ENCODE data around the gene RNF126.

RNF126 gene

DNA sequence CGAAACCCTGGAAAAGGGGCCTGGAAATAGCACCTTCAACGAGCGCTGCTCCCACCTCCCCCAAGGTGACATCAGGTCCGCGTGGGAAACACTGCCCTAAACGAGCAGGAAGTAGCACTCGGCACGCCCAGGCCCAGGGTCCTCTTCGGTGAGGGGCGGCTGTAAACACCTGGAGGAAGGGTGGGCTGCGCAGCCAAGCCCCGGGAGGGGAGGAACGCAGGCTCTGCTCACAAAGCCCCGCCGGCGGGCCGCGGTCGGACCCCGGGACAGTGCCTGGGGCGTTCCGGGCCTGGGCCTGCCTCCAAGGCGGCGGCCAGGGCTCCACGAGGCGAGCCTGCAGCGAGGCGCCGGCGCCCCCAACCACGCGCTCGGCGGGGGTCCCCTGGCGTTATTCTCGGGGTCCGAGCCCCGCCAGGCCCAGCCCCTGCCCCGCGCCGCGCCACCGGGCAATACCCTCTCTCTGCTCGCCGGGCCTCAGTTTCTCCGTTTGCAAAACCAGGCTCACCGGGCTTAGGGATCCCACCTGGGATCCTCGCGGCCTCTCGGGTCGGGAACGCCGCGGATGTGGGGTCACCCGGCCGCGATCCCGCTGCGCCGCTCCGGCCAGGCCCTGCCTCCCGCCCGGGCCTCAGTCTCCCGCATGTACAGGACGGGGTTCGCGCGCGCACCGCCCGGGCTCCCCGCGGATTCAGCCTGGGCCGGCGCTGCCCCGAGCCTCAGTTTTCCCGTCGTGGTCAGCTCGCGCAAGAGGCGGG, 630 bp downstream of the RNF126 start:
- peak; percentile 61 for DNase-seq (ENCODE audit: low spot score)

DNA sequence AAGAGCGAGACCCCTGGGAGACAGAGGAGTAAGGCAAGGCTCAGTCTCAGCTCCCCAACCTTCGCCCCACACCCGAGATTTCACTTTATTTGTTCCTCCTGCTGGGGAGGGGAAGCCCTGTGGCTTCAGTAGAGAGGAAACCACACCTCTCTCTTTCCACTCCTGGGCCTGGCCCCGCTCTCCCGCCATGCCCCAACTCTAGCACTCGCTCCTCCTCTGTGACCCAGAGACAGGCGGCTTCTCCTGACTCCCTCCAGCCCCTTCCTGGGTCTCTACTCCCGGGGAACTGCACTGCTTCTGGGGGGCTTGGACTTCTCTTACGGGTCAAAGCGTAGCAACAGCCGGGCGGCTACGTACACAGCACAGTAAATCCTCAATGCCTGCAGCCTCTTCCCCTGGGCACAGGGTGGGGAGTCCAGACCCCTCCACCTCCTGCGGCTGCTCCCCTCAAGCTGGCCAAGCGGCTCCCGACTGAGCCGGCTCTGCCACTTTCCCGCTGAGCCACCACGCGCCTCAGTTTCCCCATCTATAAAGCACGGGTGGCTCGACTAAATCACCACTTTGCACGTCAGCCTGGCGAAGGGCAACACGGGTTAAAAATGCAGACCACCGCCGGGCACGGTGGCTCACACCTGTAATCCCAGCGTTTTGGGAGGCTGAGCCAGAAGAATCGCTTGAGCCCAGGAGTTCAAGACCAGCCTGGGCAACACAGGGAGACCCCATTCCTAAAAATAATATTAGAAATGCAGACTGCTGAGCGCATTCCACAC, 1.4 kb downstream of the RNF126 start:
- DNase-seq (ENCODE audit: low spot score), result no peak

DNA sequence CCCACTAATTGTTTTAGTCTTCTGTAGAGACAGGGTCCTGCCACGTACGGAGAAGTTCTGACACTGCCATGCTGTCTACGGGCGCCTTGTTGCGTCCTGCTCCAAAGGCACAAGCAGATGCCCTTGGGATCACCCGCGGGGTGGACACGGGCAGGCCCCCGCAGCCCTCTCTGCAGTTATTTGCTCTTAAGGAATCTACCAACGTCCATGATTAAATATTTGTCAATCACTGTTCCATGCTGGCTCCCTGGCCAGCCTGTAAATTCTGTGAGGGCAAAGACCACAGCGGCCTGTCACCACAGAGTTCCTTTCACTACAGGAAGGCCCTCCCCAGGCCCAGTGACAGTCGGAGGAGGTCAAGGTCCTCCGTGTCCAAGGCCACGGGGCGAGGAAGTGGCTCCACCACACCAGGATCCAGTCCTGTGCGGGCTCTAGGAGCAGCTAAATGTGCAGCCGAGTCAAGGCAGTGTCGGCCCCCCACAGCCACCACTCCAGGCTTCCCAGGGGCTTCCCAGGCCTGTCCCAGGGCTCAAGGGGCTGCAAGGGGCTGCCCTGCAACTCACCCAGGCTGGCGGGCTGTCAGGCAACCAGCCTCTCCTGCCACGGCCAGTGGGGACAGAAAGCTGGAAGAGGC, 2.1 kb downstream of the RNF126 start:
- DNase-seq (ENCODE audit: low spot score), result no peak

DNA sequence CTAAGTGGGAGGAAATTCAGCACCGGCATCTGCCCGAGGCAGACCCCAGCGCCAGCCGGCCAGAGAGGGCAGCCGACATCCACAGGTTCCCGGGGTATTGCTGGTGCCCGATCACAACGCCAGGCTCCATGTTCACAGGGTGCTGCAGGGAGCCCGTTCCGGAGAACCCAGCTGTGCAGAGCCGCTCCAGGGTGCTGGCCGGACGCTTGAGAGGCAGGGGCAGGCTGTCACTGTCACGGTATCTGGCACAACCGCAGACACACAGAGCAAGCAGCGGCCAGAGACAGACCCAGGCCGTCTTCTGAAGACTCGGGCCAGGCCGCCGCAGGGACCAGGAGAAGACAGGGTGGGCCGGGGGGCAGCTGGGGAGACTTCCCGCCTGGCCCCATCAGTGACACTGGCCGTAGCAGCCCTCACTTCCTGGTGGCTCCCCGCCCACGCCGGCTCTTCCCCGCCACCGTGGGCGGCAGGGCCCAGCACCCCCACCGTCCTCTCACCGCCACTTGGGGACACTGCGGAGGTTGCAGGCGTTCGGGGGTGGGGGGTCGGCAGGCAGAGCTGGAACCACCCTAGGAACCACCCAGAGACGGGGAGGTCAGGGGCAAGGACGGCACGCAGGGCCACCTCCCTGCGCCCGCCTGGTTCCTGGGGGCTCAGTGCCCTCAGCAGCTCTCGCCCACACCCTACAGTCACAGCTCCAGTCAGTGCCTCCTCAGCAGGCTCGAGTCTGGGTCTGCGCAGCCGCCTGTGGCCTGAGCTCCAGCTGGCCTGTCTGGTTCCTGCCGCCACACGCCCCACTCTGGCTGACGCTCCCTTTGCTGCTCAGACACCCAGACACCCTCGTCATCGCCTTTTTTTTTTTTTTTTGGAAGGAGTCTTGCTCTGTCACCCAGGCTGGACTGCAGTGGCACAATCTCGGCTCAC, 3.8 kb downstream of the RNF126 start:
- no peak for DNase-seq (ENCODE audit: low spot score)

DNA sequence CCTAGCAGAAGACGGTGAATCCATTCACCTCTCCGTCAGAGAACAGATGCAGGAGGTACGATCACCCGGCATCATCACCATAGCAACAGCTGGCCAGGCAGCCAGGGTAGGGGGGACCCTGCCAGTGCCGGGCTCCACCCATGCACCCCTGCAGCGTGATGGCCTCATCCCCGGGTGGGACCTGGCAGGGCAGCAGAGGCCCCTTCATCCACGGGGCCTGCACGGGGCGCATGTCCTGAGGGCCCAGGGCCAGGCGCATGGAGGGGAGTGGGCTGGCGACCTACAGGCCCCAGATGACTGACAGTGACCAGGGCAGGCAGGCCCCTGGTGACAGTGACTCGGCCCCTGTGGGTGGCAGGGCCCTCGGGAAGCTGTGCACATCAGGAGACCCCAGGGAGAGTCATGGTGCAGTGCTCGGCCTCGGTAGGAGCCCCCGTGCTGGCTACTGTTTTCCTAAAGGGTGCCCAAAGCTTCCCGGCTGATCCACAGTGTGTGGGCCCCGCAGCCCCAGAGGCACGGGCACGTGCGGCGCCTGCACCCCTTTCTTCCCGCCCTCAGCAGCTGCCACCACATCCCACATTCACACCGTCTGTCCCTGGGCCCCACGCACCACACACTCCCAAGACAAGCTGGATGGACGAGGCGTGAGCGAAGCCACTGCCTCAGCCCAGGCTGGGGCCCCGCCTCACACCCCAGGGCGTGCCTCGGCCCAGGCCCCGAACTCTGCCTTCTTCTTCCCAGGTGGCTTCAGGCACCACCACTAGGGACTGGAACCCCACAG, 4.8 kb downstream of the RNF126 start:
- DNase-seq (ENCODE audit: low spot score), result no peak

DNA sequence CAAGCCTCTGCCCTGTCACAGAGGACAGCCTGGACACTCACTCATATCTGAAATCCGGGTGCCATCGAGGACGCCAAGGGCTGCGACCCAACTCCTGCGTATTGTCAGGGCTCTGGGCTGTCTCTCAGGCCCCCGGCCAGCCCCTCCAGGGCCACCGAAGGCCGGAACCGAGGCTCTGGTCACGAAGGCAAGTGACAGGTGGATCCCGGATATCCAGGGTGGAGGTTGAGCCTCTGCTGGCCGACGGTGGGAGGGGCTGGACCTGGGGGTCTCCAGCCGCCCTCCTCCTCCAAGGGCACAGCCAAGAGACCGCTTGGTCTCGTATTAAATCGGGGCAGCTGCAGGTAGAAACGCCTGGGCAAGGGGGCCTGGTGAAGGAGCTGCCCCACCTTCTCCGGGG, 5.4 kb downstream of the RNF126 start:
- DNase-seq (ENCODE audit: low spot score), result no peak

DNA sequence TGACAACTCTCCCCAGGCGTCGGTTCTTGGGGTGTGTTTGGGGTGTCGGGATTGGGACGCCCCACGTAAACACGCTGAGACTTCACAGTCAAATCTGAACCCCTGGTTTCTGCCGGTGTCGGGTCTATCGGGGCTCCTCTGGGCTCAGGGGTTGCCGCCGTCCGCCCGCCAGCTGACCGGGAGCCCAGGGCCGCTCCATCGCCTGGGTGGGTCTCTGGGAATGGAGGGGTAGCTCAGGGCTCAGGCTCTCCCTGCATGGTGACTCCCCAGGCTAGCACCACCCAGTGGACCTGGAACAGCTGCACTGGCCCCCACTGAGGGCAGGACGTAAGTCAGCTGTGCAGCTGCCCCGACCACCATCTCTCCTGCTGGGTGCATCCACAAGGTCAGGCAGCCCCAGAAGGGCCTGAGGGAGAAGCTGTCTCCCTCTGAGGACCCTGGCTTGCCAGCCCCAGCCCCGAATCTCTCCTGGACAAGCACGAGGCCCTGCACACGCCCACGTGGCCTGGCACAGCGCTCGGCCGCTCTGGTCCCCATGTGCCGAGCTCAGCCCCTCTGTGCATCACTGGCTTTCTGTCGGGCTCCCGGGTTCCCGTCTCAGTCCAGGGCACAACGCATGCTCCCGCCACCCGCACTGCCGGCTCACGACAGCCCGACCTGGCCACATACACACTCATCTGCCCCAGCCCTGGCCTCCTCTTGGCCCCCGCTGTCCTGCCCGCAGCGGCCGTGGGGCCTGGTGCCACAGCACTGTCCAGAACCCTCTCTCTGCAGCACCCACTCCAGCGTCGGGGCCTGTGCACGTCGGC, 6.1 kb downstream of the RNF126 start:
- DNase-seq (ENCODE audit: low spot score), result no peak

DNA sequence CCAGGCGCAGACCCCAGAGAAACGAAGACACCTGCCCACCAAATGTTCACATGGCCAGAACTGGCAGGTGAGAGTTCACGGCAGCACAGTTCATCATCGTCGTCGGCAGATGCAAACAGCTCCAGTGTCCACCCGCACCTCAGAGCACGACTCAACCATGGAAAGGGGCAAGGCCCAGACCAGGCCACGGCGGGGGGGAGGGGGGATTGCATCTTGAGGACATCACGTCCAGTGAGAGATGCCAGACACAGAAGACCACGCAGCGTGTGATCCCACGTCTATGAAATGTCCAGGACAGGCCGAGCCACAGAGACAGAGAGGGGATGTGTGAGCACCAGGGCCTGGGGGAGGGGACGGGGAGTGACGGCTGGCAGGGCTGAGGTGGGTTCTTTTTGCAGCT, 7.3 kb downstream of the RNF126 start:
- no peak for DNase-seq (ENCODE audit: low spot score)

DNA sequence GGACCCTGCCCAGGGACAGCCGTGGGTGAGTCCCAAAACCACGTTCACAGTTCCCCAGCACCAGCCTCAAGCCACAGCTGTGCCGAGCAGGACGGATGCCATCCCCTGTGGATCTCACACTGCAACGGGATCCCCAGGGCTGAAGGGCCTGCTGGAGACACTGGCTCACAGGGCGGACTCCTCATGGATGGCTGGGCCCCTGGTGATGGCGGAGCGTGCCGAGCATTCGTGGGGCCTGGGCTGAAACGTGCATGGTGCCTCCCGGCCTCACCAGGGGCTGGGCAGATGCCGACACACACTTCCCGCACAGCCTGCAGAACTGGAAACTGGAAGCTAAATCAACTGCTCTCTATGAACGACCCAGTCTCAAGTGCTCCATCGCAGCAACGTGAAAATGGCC, 9.6 kb downstream of the RNF126 start:
- DNase-seq (ENCODE audit: low spot score), result no peak

DNA sequence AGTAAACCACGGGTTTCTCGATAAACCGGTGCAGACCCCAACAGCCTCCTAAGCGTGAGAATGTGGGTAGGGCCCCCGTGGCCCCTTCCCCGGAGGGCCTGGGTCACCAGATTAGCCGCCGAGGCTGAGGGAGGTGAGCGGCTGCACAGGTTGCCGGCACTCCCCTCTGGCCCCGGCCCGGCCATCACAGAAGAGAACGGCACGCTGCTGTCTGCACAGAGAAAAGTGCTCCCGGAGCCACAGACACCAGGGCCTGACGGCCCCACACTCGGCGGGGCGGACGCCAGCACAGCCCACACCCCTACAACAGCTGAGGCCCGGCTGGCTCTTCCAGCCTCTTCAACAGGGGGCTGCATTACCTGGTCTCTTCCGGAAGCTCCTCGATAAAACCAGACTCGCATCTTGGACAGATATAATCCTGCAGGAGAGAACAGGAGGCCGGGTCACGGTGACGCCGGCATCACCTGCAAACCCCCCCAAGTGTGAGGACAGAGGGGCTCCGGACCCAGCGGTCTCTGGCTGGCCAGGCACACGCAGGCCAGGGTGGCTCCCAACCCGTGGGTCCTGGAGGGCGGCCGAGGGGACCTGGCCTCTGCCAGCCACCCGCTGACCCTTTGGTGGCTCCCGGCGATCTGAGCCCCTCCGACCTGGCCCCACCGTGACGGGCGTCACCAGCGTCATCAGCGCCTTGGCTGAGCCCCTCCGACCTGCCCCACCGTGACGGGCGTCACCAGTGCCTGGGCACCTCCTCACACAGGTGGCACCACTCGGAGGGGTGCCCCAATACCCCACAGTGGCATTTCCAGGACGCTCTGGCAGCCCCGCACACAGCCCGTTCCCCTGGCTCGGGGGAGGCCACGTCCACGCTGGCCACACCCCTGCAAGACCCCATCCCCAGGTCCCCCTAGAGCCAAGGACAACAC, 10.3 kb downstream of the RNF126 start:
- no peak for DNase-seq (ENCODE audit: low spot score)

DNA sequence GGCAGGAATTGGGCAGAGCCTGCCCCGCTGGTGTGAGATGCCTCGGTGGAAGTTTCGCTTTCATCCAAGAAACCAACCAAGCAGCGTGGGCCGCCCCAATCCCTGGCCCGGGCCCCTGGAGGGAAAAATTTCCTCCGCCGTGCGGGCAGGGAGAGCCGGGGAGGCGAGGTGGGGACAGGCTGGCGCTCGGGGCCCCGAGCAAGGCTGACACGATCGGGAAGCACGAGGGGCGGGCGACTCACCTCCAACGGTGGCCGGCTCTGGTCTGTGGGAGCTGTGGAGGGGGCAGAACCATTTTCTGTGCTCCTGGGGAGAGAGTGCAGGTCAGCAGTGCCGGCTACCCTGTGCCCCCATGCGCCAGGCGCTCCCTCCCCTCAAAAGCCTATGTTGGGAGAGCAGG, 11.0 kb downstream of the RNF126 start:
- no peak for DNase-seq (ENCODE audit: low spot score)

DNA sequence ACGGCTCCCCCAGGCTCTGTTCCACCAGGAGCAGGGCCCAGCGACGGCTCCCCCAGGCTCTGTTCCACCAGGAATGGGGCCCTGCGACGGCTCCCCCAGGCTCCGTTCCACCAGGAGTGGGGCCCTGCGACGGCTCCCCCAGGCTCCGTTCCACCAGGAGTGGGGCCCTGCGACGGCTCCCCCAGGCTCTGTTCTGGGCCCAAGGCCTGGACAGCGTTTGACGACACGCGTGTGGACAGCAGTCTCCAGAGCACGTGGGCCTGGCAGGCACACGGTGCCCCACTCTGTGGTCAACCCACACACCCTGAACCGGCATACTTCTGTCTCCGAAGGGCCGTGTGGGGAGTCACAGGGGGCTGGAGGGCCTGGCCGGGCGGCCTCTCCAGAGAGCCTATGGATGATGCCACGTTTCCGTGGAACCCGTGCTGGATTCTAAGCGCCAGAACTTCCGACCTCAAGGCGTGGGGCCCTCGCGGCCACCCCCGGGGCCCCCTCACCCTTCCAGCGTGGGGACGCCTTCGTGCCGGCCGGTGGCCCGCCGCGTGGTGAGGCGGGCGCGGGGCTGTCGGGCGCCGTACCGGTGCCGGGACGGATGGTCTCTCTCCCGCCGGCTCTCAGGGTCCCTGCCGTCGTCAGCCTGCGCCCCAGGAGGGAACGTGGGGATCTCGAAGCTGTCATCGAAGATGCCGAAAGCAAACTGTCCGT, 11.7 kb downstream of the RNF126 start:
- no peak for DNase-seq (ENCODE audit: low spot score)

DNA sequence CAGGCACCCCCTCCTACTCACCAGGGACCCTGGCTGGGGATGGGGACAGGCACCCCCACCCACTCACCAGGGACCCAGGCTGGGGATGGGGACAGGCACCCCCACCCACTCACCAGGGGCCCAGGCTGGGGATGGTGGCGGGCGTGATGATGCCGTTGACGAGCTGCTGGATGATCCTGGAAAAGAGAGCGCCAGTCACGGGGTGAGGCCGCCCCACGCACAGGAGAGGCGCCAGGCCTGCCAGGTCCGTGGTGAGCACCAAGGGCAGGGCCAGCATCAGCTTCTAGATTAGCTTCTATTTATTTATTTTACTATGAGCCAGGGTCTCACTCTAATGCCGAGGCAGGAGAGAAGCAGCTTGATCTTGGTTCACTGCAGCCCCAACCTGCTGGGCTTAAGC, 12.9 kb downstream of the RNF126 start:
- DNase-seq (ENCODE audit: low spot score), result no peak

DNA sequence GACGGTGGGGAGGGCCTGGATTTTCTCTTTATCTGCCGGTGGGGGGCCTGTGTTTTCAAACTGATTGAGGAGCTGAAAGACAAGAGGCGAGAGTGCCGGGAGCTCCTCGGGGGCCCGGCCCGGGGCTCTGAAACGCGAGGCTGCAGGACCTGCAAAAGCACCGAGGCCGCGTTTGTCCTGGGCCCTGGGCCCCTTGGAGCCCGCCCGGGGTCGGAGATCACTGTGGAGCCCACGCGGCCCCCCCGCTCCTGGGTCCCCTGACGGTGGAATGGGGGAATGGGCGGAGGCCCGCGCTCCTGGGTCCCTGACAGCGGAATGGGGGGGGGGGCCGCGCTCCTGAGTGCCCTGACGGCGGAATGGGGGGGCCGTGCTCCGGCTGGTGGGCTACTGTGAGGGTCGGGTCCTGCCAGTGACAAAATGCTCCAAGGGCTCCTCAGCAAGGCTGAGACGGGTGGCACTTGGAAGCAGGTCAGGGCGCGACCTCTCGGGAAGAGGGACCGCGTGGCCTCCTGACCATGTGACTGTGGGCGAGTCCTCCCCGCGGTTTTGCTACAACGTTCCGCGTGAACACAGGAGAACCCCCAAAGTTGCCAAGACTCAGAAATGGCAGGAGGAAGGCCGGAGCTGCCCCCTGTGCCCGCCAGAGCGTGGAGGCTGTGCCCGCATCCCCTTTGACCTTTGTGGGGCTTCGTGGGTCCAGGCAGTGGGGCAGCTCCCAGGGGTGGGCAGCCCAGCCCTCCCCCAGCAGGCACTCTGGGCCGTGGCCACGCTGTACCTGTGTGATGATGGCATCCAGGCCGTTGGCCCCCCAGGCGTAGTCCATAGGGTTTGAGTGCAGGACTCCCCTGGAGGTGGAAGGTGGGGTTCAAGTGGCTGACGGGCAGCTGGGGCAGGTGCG, 13.9 kb downstream of the RNF126 start:
- no peak for DNase-seq (ENCODE audit: low spot score)

DNA sequence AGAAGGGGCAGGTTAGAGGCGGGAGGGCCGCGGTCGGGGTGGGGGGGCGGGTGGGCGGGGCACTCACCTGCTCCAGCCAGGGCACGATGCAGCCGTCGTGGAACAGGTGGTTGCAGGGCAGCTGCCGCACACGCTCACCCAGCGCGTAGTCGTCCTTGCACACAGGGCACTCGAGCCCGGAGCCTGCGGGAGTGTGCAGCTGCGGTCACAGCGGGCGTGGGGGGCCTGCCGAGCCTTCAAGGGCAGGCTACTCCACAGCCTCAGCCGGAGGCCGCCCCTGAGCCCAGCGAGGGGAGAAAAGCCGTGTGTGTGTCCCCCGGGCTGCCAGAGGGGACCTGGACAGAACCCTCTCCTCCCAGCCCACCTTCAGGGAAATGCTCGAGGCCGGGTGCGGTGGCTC, 14.7 kb downstream of the RNF126 start:
- no peak for DNase-seq (ENCODE audit: low spot score)

DNA sequence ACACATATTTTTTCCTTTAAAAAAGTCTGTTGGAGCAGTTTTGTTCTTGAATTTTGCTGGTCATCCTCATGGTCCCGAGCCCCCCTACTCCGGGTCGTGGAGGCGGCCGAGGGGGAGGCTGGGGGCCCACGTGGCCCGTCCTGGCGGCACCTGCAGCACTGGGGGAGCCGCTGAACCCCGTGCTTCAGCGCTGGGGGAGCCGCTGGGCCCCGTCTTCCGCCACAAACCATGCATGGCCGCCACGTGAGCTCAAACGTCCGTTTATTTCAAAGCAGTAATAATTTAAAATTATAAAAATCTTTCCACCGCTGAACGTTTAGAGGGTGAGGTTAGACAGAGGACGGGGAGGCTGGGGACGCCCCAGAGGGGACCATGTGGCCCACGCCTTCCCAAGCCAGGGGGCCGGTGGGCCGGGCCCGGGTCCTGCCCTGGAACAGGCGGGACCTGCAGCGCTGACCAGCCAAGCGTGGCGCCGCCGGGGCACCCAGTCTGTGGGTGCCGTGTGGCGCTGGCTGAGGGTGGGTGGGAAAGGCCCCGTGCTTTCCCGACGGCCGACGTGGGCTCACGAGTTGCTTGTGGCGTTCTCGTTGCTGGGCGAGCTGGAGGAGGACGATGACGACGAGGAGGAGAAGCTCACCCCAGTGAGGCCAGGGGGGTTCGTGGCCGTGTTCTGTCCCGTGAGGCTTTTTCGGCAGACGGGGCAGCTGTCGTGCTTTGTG, 15.3 kb downstream of the RNF126 start:
- no peak for DNase-seq (ENCODE audit: low spot score)

Data from RKO (cell line).